Endometrial microvascular endothelial cells (primary cell): ENCODE data around the gene TMEM87A. TPM values are rescaled to one million over a fixed set of nuclear protein-coding genes. Genes with fewer than 3 reads are reported as not detected.
"Not testable (repeated sequence)": the region's sequence is repeated elsewhere in the genome, so short reads cannot be mapped to it uniquely, and the experiment has no call there.

Source experiments
- in situ Hi-C: cut with HindIII; loops from 2 replicates; pipeline ENCODE4 v1.10.0; 2017; ENCODE audit warnings: low sequenced_read_pairs, low pct_unique_long_range_greater_than_20kb; ENCODE audit errors: inconsistent ontology term
- total RNA-seq: library from RNA; depleted of rRNA; stranded (reverse); fragments of >200 nt; gene quantifications from one replicate; pipeline ENCODE4 v1.2.3, GENCODE V29; 2015; ENCODE audit errors: inconsistent ontology term

The TMEM87A gene
- total RNA-seq, 1 donor from 2014 or later = 35.3 TPM

- in situ Hi-C loops = no loop called here
Observed at GRCh38 chr15:42275780-42276391, 2.7 kb upstream of the TMEM87A start.

DNA sequence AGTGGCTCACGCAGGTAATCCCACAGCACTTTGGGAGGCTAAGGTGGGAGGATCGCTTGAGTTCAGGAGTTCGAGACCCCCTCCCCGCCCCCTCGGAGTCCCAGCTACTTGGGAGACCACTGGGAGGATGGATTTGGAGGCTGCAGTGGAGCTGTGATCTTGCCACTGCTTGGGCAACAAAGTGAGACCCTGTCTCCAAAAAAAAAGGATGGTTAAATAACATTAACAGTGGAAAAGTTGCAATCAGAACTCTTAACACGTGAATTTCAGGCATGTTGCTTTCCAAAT lies 1.4 kb upstream of the TMEM87A start:
- in situ Hi-C loops = no loop called here

GRCh38 chr15:42273900-42274701 lies 868 bp upstream of the TMEM87A start:
- in situ Hi-C loops = no loop called here

GRCh38 chr15:42270996-42271395 lies 2.2 kb downstream of the TMEM87A start:
- in situ Hi-C loops = no loop called here

- in situ Hi-C loops = no loop called here
Observed at GRCh38 chr15:42270551-42270950, 2.7 kb downstream of the TMEM87A start.

- in situ Hi-C loops = no loop called here
Observed at GRCh38 chr15:42267286-42267685, 5.9 kb downstream of the TMEM87A start.

DNA sequence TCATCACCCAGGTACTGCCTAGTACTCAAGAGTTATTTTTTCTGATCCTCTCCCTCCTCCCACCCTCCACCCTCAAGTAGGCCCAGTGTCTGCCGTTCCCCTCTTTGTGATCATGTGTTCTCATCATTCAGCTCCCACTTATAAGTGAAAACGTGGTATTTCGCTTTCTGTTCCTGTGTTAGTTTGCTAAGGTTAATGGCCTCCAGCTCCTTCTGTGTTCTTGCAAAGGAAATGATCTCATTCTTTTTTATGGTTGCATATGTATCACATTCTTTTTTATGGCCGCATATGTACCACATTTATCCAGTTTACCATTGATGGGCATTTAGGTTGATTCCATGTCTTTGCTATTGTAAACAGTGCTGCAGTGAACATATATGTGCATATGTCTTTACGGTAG lies 8.4 kb downstream of the TMEM87A start:
- in situ Hi-C loops = no loop called here

DNA sequence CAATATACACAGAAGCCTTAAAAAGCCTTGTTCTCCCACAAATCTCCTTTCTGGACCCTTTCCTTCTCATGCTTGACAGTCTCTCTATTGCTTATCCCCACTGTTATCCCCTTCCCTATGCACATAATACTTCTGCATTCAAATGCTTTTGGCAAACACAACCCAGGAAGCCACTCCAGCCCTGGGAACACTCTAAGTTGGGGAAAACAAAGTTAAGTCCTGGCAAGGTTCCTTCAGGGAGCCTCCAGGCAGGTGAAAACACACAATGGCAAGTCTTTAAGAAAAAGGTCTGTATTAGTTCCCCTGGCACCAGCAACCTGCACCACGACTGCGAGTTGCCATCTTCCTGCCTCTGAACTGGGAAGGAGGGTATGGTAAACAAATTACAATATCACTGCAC lies 19.9 kb downstream of the TMEM87A start:
- in situ Hi-C loops = no loop called here

DNA sequence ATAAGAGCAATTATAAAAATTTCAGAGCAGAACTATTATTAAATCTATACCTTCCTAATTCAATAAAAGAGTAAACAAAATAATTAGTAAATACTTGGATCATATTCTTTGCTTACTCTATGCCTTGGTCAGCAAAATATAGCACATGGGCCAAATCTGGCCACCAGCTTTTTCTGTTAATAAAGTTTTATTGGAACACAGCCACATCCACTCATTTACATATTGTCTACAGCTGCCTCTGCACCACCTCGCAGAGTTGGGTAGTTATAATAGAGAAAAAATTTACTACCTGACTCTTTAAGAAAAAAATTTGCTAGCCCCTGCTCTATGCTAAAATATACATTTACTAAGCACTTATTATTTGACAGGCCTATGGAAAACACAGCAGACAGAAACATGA lies 32.4 kb downstream of the TMEM87A start:
- in situ Hi-C loops = no loop called here

- in situ Hi-C loops = no loop called here
Observed at GRCh38 chr15:42239528-42240182, 33.6 kb downstream of the TMEM87A start.

- in situ Hi-C loops = no loop called here
Observed at GRCh38 chr15:42233107-42233506, 40.1 kb downstream of the TMEM87A start.

DNA sequence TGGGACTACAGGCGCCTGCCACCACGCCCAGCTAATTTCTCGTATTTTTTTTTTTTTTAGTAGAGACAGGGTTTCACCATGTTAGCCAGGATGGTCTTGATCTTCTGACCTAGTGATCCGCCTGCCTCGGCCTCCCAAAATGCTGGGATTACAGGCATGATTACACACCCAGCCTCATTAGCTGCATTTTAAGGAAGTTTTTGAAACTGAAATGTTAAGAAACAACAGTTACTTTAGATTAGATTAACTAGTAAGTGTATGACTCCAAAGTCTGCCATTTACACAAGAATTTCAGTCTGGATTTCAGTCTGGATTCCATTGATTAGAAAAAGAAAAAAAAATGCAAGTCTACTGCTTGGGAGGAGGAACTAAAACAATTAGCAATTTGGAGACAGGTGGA lies 40.6 kb downstream of the TMEM87A start:
- in situ Hi-C loops = no loop called here

DNA sequence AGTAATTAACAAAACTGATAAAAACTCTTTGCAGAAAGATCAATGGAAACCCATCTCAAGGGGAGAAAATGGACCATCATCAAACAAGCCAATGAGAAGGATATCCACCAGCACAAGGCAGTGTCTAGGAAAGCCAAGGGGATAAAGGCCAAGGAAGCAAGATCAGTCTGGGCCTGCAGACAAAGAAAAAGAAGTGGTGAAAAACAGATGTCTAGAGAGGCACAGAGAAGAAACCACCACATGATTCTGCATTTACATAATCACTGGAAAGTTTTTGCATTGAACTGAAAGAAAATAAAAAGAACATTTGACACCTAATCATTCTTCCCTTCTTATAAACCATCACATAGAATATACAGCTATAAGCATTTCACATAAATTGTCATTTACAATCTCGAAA lies 42.1 kb downstream of the TMEM87A start:
- in situ Hi-C loops = no loop called here

- in situ Hi-C loops = not testable (repeated sequence)
Observed at GRCh38 chr15:42228981-42229380, 44.3 kb downstream of the TMEM87A start.

- in situ Hi-C loops = no loop called here
Observed at GRCh38 chr15:42228036-42228435, 45.2 kb downstream of the TMEM87A start.

DNA sequence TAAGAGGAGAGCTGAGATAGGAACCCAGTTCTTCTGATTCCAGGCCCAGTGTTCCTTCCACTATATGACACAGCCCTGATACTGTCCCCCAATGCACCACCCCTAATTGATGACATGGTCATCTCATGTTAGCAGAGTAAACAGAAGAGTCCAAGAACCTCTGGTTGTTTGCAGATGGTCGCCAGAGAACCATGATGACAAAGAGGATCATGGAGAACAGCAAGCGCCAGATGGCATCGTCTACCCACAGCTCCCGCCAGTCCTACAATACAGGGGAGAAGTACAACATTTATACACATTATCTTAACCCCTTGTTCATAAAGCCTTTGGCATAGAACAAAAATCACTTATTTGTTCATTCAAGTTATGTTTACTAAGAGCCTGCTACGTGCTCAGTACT lies 46.6 kb downstream of the TMEM87A start:
- in situ Hi-C loops = no loop called here

DNA sequence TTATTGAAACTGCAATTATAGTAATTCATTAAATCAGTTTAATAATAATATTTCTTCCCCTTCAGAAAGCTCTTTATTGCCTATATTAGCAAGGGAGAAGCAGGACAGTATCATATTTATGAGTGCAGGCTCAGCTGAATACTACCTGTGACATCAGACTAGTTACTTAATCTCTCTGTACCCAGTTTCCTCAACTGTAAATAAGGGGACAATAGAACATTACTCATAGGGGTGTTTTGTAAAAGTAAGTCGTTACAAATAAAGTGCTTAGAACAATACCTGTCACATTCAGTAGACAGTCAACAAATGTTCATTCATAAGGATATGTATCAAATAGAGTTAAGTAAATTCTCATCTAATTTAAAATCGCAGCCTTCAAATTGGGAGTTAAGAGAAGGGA lies 53.0 kb downstream of the TMEM87A start:
- in situ Hi-C loops = no loop called here

DNA sequence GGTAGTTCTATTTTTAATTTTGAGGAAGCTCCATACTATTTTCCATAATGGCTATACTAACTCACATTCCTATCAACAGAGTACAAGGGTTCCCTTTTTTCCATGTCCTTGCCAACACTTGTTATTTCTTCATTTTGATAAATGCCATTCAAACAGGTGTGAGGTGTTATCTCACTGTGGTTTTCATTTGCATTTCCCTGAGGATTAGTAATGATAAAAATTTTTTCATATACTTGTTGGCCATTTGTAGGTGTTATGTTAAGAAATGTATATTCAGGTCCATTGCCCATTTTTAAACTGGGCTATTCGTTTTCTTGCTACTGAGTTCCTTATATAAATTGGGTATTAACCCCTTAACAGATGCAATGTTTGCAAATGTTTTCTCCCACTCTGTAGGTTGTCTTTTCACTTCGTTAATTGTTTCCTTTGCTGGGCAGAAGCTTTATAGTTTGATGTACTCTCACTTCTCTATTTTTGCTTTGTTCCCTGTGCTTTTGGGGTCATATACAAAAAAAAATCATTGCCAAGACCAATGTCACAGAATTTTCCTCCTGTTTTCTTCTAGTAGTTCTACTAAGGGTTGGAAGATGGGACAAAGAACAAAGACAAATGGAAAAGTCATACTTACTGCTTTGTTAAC lies 54.2 kb downstream of the TMEM87A start:
- in situ Hi-C loops = no loop called here

GRCh38 chr15:42217568-42217967 lies 55.7 kb downstream of the TMEM87A start:
- in situ Hi-C loops = no loop called here
